Measurements from ENCODE around the gene CHD9.

The CHD9 gene

DNA sequence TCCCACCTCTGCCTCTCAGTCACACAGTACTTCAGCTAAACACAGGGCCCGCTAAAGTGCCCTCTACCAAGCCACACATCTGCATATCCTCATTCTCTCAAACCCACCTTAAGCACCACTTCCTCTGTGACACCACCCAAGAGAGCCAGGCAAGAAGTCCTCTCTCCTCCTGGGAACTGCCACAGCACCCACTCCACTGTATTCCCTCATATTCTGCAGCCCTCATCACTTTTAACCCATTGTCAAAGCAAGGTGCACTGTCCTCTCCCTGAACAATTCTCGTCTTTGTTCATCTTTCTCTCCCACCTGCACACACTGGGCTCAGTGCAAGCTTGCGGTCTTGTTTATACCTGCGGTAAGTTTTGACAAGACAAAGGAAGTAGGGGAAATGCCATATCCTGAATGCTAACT, 13.6 kb downstream of the CHD9 start:
- Histone ChIP-seq H3K4me3 (ENCODE audit: low read depth, low read length, poor library complexity, severe bottlenecking) (peak overlapping the region; percentile 37), H3K27ac (ENCODE audit: low read depth, low read length, poor library complexity, severe bottlenecking) (peak overlapping the region; percentile 91), H3K27me3 (ENCODE audit: insufficient read depth, low read length) (no peaks in the 10 kb centered on the region), H2AFZ (ENCODE audit: low read length) (no peak overlapping the region), H3K79me2 (ENCODE audit: insufficient read depth, low read length) (peaks cover 28% of the 10 kb centered on the region), H3K9me3 (ENCODE audit: low read length) (no peaks in the 10 kb centered on the region), H3K36me3 (ENCODE audit: insufficient read depth, low read length) (peaks cover 14% of the 10 kb centered on the region; the same call in 1 of the 2 replicates), H3K9ac (ENCODE audit: low read length) (peak overlapping the region; percentile 13; the same call in 1 of the 2 replicates), H4K20me1 (ENCODE audit: insufficient read depth, low read length) (no peaks in the 10 kb centered on the region), H3K9me2 (ENCODE audit: low read depth, low read length) (no peaks in the 10 kb centered on the region), H3K4me1 (ENCODE audit: insufficient read depth, low read length, severe bottlenecking) (peaks cover 70% of the 10 kb centered on the region), H3K4me2 (ENCODE audit: low read length) (peak overlapping the region; percentile 56), H3F3A (ENCODE audit: insufficient read depth, low read length) (no peaks in the 10 kb centered on the region; the same call in 1 of the 2 replicates)
- no peak for TF ChIP-seq EZH2 (IDR thresholded peaks at IDR 0.05; ENCODE audit: borderline replicate concordance, low read length)
- TF ChIP-seq, protein P1, sequence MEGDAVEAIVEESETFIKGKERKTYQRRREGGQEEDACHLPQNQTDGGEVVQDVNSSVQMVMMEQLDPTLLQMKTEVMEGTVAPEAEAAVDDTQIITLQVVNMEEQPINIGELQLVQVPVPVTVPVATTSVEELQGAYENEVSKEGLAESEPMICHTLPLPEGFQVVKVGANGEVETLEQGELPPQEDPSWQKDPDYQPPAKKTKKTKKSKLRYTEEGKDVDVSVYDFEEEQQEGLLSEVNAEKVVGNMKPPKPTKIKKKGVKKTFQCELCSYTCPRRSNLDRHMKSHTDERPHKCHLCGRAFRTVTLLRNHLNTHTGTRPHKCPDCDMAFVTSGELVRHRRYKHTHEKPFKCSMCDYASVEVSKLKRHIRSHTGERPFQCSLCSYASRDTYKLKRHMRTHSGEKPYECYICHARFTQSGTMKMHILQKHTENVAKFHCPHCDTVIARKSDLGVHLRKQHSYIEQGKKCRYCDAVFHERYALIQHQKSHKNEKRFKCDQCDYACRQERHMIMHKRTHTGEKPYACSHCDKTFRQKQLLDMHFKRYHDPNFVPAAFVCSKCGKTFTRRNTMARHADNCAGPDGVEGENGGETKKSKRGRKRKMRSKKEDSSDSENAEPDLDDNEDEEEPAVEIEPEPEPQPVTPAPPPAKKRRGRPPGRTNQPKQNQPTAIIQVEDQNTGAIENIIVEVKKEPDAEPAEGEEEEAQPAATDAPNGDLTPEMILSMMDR (IDR thresholded peaks at IDR 0.05; ENCODE audit: low read length): no peak

DNA sequence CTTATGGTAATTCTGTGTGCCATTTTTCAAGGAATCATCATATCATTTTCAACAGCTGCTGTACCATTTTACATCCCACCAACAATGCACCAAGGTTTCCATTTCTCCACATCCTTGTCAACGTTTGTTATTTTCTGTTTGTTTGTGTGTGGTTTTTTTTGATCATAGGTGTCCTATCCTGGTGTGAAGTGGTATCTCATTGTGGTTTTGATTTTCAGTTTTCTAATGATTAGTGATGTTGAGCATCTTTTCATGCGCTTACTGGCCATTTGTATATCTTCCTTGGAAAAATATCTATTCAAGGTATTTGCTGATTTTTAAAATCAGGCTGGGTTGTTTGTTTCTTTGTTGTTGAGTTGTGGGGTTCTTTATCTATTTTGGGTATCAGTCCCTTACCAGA, 15.0 kb downstream of the CHD9 start:
- H4K20me1 ChIP-seq (ENCODE audit: insufficient read depth, low read length): no peaks in the 10 kb centered on the region
- no peak overlapping the region for H3K9ac ChIP-seq (ENCODE audit: low read length)
- no peak overlapping the region for H3K4me3 ChIP-seq (ENCODE audit: low read depth, low read length, poor library complexity, severe bottlenecking)
- H3K27me3 ChIP-seq (ENCODE audit: insufficient read depth, low read length): no peaks in the 10 kb centered on the region
- peaks cover 28% of the 10 kb centered on the region for H3K79me2 ChIP-seq (ENCODE audit: insufficient read depth, low read length)
- H2AFZ ChIP-seq (ENCODE audit: low read length): no peak overlapping the region
- no peak overlapping the region for H3K4me2 ChIP-seq (ENCODE audit: low read length)
- no peaks in the 10 kb centered on the region for H3K9me2 ChIP-seq (ENCODE audit: low read depth, low read length)
- peaks cover 62% of the 10 kb centered on the region for H3K4me1 ChIP-seq (ENCODE audit: insufficient read depth, low read length, severe bottlenecking)
- H3K9me3 ChIP-seq (ENCODE audit: low read length): no peaks in the 10 kb centered on the region
- H3K36me3 ChIP-seq (ENCODE audit: insufficient read depth, low read length): peaks cover 16% of the 10 kb centered on the region; the same call in 1 of the 2 replicates
- H3K27ac ChIP-seq (ENCODE audit: low read depth, low read length, poor library complexity, severe bottlenecking): peak overlapping the region; percentile 91
- TF ChIP-seq, protein P1 (IDR thresholded peaks at IDR 0.05; ENCODE audit: low read length): no peak
- TF ChIP-seq EZH2 (IDR thresholded peaks at IDR 0.05; ENCODE audit: borderline replicate concordance, low read length): no peak
- H3F3A ChIP-seq (ENCODE audit: insufficient read depth, low read length): no peaks in the 10 kb centered on the region; the same call in 1 of the 2 replicates

DNA sequence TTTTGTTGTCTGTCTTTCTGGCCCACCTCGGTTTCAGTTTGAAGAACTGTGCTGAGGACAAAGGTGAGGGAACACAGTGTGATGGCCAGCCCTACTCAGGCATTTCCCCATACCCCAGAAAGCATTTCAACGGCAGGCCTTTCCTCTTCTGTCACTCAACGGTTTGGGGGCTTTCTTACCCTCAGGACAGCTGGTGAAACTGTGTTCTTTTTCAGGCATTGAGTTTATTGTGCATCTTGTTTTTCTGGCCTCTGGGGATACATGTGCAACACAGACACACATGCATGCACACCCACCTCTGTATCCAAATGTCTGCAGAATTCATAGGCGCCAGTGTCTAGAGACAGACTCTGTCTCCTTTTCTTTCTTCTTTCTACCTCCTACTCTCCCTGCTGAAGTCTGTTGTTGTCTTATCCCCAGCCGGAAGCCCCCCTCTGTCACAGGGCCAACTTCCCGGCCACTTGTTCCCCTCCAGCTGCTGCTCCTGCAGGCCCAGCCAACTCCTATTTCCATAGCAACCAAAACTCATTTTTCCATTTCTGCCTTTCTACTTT, 17.0 kb downstream of the CHD9 start:
- H3K4me2 ChIP-seq (ENCODE audit: low read length): peak overlapping the region; percentile 57
- peaks cover 14% of the 10 kb centered on the region for H3K36me3 ChIP-seq (ENCODE audit: insufficient read depth, low read length)
- H3K27me3 ChIP-seq (ENCODE audit: insufficient read depth, low read length): no peaks in the 10 kb centered on the region
- no peak overlapping the region for H2AFZ ChIP-seq (ENCODE audit: low read length)
- no peaks in the 10 kb centered on the region for H4K20me1 ChIP-seq (ENCODE audit: insufficient read depth, low read length)
- H3K79me2 ChIP-seq (ENCODE audit: insufficient read depth, low read length): peaks cover 28% of the 10 kb centered on the region
- peak overlapping the region; percentile 91 for H3K27ac ChIP-seq (ENCODE audit: low read depth, low read length, poor library complexity, severe bottlenecking)
- peaks cover 52% of the 10 kb centered on the region for H3K4me1 ChIP-seq (ENCODE audit: insufficient read depth, low read length, severe bottlenecking)
- TF ChIP-seq, protein P1 (IDR thresholded peaks at IDR 0.05; ENCODE audit: low read length): no peak
- no peak for TF ChIP-seq EZH2 (IDR thresholded peaks at IDR 0.05; ENCODE audit: borderline replicate concordance, low read length)
- H3K4me3 ChIP-seq (ENCODE audit: low read depth, low read length, poor library complexity, severe bottlenecking): peak overlapping the region; percentile 26
- H3K9me2 ChIP-seq (ENCODE audit: low read depth, low read length): no peaks in the 10 kb centered on the region
- H3K9me3 ChIP-seq (ENCODE audit: low read length): no peaks in the 10 kb centered on the region
- no peaks in the 10 kb centered on the region; the same call in 1 of the 2 replicates for H3F3A ChIP-seq (ENCODE audit: insufficient read depth, low read length)
- peak overlapping the region; percentile 34; the same call in 1 of the 2 replicates for H3K9ac ChIP-seq (ENCODE audit: low read length)

Data from OCI-LY1 (cell line).